IPS-15b (cell line): ENCODE data around the gene RPS6KA5.
"Not testable (repeated sequence)": the region's sequence is repeated elsewhere in the genome, so short reads cannot be mapped to it uniquely, and the experiment has no call there.

Experiments used
- H3K27me3 ChIP-seq: one replicate; pipeline ENCODE4 v1.6.1; 2013; ENCODE audit warnings: low read length; ENCODE audit not compliant: control insufficient read depth, insufficient read depth
- H3K36me3 ChIP-seq: one replicate; pipeline ENCODE4 v1.6.1; 2013; ENCODE audit warnings: low read length; ENCODE audit not compliant: control insufficient read depth, insufficient read depth
- H3K4me1 ChIP-seq: one replicate; pipeline ENCODE4 v1.6.1; 2013; ENCODE audit warnings: mild to moderate bottlenecking, low read length; ENCODE audit not compliant: control insufficient read depth, insufficient read depth
- H3K4me3 ChIP-seq: one replicate; pipeline ENCODE4 v1.5.1; 2013; ENCODE audit warnings: low read depth, low read length
- H3K9ac ChIP-seq: one replicate; pipeline ENCODE4 v1.6.1; 2013; ENCODE audit warnings: low read depth, mild to moderate bottlenecking, low read length
- H3K9me3 ChIP-seq: one replicate; pipeline ENCODE4 v1.6.1; 2013; ENCODE audit warnings: mild to moderate bottlenecking, low read length; ENCODE audit not compliant: control insufficient read depth, insufficient read depth

Gene RPS6KA5

GRCh38 chr14:90883197-90883596 lies 177.2 kb downstream of the RPS6KA5 start:
- Histone ChIP-seq H3K27me3 (no peaks in the 10 kb centered on the region), H3K4me1 (peaks cover 8% of the 10 kb centered on the region), H3K36me3 (no peaks in the 10 kb centered on the region), H3K9me3 (no peaks in the 10 kb centered on the region), H3K4me3 (no peak overlapping the region), H3K9ac (no peak overlapping the region)

GRCh38 chr14:90880282-90880681 lies 180.2 kb downstream of the RPS6KA5 start:
- Histone ChIP-seq H3K4me3 (no peak overlapping the region), H3K27me3 (no peaks in the 10 kb centered on the region), H3K4me1 (peaks cover 8% of the 10 kb centered on the region), H3K36me3 (no peaks in the 10 kb centered on the region), H3K9ac (no peak overlapping the region), H3K9me3 (no peaks in the 10 kb centered on the region)

DNA sequence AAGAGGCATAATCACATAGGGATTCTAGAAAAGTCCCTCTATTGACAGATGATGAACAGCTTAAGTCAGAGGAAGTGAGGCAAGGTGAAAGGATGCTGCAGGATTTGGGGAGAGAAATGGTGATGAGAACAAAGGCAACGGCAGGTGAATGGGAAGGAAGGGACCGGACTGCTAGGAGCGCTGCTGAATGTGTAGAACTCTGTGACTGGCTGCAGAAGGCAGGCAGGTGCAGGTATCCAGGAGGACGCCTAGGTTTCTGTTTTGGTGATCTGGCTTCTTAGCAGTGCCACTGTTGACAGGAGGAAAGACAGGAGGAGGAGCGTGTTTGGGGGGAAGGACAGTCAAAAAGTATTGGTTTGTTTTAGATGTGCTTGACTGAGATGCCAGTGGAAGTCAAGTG lies 185.8 kb downstream of the RPS6KA5 start:
- H3K4me3 ChIP-seq: no peak overlapping the region

DNA sequence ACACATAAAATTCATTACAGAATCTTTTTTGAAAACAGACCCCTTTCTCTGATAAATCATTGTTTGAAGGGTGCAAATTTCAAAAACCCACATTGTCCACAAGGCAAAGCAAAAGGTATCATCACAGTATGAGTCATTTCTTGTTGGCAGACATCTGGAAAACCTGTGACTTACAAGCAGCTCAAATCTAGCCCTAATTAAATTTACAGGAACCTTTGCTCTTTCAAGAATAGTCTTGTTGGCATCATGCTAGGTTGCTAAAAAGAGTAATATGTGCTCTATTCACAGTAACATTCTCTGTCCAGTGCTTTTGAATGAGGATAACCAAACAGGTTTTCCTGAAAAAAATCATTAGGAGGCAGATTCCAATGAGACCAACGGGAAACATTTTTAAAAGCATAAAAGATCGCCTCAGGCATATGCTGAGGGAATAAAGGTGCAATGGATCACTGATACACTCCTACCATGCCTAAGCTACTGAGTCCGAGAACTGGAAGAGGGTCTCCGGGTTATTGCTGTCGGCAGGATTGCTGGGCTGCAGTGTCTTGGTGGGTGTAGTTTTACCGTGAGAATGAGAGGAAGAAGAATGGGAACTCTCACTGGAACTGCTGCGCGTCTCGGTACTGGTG lies 188.7 kb downstream of the RPS6KA5 start:
- no peak overlapping the region for H3K9ac ChIP-seq
- no peaks in the 10 kb centered on the region for H3K27me3 ChIP-seq
- no peak overlapping the region for H3K4me3 ChIP-seq
- no peaks in the 10 kb centered on the region for H3K4me1 ChIP-seq
- no peaks in the 10 kb centered on the region for H3K9me3 ChIP-seq
- no peaks in the 10 kb centered on the region for H3K36me3 ChIP-seq

More for the DNA sequence above, 185.8 kb downstream of the RPS6KA5 start:
- Histone ChIP-seq H3K9ac (no peak overlapping the region), H3K27me3 (no peaks in the 10 kb centered on the region), H3K9me3 (no peaks in the 10 kb centered on the region), H3K36me3 (no peaks in the 10 kb centered on the region), H3K4me1 (no peaks in the 10 kb centered on the region)

DNA sequence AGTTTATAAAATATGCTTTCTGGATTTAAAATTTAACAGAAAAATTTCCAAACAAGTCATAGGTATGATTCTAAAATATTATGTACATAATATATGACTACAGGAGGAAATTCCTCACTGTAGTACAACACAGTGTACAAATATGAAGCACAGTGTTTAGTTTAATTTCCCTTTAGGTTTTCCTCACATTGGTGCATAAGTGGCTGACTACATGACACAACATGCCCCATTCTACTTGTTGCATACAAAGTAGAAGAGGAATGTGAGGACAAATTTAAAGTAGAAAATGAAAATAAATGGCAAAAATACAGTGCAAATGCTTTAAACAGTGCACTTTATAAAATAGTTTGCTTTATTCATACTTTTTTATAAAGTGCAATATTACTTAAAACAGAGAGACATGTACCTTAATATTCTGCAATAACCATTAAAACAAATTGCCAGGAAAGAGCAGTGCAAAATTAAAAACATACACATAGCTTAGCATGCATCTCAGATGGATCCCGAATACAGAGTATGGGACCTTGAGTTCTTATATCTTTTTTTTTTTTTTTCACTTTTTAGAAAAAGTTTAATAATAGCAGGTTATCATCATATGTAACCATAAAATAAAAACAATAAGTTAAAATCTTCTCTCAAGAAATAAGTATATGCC lies 189.4 kb downstream of the RPS6KA5 start:
- Histone ChIP-seq H3K9me3 (no peaks in the 10 kb centered on the region), H3K4me1 (no peaks in the 10 kb centered on the region), H3K27me3 (no peaks in the 10 kb centered on the region), H3K9ac (no peak overlapping the region), H3K4me3 (no peak overlapping the region), H3K36me3 (no peaks in the 10 kb centered on the region)

- no peaks in the 10 kb centered on the region for H3K27me3 ChIP-seq
- H3K4me1 ChIP-seq: no peaks in the 10 kb centered on the region
- no peaks in the 10 kb centered on the region for H3K36me3 ChIP-seq
Measured at GRCh38 chr14:90867501-90867900, 192.9 kb downstream of the RPS6KA5 start.

GRCh38 chr14:90866833-90867232 lies 193.6 kb downstream of the RPS6KA5 start:
- no peaks in the 10 kb centered on the region for H3K9me3 ChIP-seq
- H3K9ac ChIP-seq: no peak overlapping the region
- H3K36me3 ChIP-seq: no peaks in the 10 kb centered on the region
- H3K27me3 ChIP-seq: no peaks in the 10 kb centered on the region
- H3K4me3 ChIP-seq: no peak overlapping the region
- no peaks in the 10 kb centered on the region for H3K4me1 ChIP-seq

More at GRCh38 chr14:90867501-90867900, 192.9 kb downstream of the RPS6KA5 start:
- H3K4me3 ChIP-seq: no peak overlapping the region
- H3K9ac ChIP-seq: no peak overlapping the region
- H3K9me3 ChIP-seq: no peaks in the 10 kb centered on the region

DNA sequence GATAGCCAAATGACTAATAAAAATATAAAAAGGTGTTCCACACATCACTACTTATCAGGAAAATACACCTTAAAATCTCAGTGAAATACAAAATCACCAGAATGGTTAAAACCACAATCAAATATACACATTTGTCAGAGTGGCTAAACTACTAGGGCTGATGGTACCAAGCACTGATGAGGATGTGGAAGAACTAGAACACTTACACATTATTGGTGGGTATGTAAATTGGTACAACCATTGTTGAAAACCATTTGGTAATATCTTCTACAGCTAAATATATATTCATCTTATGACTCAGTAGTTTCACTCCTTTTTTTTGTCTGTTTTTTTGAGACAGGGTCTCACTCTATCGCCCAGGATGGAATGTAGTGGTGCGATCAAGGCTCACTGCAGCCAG lies 195.7 kb downstream of the RPS6KA5 start:
- Histone ChIP-seq H3K27me3 (no peaks in the 10 kb centered on the region), H3K4me1 (no peaks in the 10 kb centered on the region), H3K9ac (no peak overlapping the region), H3K36me3 (no peaks in the 10 kb centered on the region), H3K4me3 (no peak overlapping the region), H3K9me3 (no peaks in the 10 kb centered on the region)

- H3K36me3 ChIP-seq: no peaks in the 10 kb centered on the region
- no peak overlapping the region for H3K9ac ChIP-seq
- no peaks in the 10 kb centered on the region for H3K4me1 ChIP-seq
- no peaks in the 10 kb centered on the region for H3K27me3 ChIP-seq
- H3K9me3 ChIP-seq: no peaks in the 10 kb centered on the region
- H3K4me3 ChIP-seq: no peak overlapping the region
Measured at GRCh38 chr14:90858511-90858910, 201.9 kb downstream of the RPS6KA5 start.

DNA sequence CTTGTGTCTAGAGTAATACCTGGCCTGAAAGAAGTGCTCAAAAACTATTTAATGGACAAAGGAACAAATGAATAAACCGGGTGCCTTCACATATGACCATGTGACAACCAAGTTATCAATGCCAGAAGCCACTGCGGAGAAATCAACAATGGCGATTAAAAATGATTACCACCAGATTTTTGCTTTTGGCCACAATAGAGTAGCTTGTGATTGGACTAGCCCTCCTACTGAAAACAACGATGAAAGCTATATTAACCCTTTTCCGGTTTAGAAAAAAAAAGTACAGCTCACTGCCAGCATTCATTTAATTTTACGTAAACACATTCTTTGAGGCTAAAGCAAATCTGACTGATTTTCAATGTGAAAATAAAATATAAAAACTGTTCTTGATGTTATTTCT lies 202.6 kb downstream of the RPS6KA5 start:
- Histone ChIP-seq H3K36me3 (no peaks in the 10 kb centered on the region), H3K4me3 (no peak overlapping the region), H3K27me3 (no peaks in the 10 kb centered on the region), H3K9me3 (no peaks in the 10 kb centered on the region), H3K4me1 (no peaks in the 10 kb centered on the region), H3K9ac (no peak overlapping the region)

DNA sequence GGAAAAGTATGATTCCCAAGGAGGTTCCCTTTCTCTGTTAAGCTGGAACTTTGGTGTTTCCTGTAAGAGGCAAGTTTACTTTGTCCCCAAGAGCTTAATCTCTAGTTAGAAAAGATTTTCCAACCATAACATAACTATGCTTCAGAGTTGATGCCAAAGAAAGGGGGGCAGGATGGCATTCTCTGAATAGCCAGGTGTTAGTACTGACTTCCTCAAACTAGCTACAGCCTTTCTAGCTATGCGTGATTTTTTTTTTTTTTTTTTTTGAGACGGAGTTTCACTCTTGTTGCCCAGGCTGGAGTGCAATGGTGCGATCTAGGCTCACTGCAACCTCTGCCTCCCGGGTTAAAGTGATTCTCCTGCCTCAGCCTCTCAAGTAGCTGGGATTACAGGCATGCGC lies 204.3 kb downstream of the RPS6KA5 start:
- not testable (repeated sequence) for H3K4me1 ChIP-seq, H3K27me3 ChIP-seq, H3K4me3 ChIP-seq, H3K36me3 ChIP-seq, H3K9me3 ChIP-seq, H3K9ac ChIP-seq

DNA sequence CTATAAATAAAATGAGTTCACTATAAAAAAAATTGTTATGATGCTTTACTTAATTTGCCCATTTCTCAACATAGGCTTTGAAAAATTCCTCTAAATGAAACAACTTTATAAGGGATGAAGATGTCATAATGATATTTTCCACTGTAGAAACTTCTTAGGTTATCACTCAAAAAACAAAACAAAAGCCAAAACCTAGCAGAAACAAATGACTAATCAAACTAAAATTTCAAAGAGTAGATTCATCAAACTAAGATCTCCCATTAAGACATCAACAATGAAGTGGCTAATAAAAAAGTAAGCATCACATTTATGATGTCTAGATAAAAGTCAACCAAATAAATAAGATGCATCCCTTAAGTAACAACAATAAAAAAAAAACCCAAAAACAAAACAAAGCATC lies 207.3 kb downstream of the RPS6KA5 start:
- no peaks in the 10 kb centered on the region for H3K4me1 ChIP-seq
- H3K9me3 ChIP-seq: no peaks in the 10 kb centered on the region
- H3K9ac ChIP-seq: no peak overlapping the region
- no peak overlapping the region for H3K4me3 ChIP-seq
- H3K36me3 ChIP-seq: no peaks in the 10 kb centered on the region
- H3K27me3 ChIP-seq: no peaks in the 10 kb centered on the region
